CD14-positive monocyte (primary cell): ENCODE data around the gene PTP4A1. TPM values are rescaled to one million over a fixed set of nuclear protein-coding genes. Genes with fewer than 3 reads are reported as not detected.

Experiments
- DNase-seq, 3 donors: peaks; one replicate each; pipeline ENCODE4 v3.0.0-alpha.2; 2011 to 2022
- H2AFZ ChIP-seq: 2 replicates; pipeline ENCODE4 v1.6.0; 2012; ENCODE audit warnings: mild to moderate bottlenecking, low read depth, low read length, inconsistent platforms; ENCODE audit not compliant: insufficient read depth, poor library complexity, severe bottlenecking
- H3K27ac ChIP-seq, 2 donors: 1 replicate in 1 of 2; 2 replicates in 1 of 2; pipeline ENCODE4 v1.5.1; 2012 to 2013; ENCODE audit warnings: low read length in 2 of 2, control low read depth in 1 of 2, inconsistent platforms in 1 of 2, low read depth in 1 of 2, mild to moderate bottlenecking in 1 of 2
- H3K27me3 ChIP-seq, 2 donors: one replicate each; pipeline versions ENCODE4 v1.6.0 to v1.6.1; 2011 to 2013; ENCODE audit warnings: low read length in 2 of 2; ENCODE audit not compliant: control insufficient read depth in 2 of 2, insufficient read depth in 2 of 2
- H3K36me3 ChIP-seq, 2 donors: replicated peaks in 1 of 2; 1 replicate in 1 of 2; 2 replicates in 1 of 2; pipeline versions ENCODE4 v1.5.1 to v1.6.1; 2012 to 2013; ENCODE audit warnings: low read length in 2 of 2, control low read depth in 1 of 2, inconsistent platforms in 1 of 2, mild to moderate bottlenecking in 1 of 2; ENCODE audit not compliant: insufficient read depth in 2 of 2, control insufficient read depth in 1 of 2
- H3K4me1 ChIP-seq, 2 donors: 1 replicate in 1 of 2; 2 replicates in 1 of 2; pipeline versions ENCODE4 v1.5.1 to v1.6.1; 2012 to 2013; ENCODE audit warnings: low read length in 2 of 2, control low read depth in 1 of 2, inconsistent platforms in 1 of 2, mild to moderate bottlenecking in 1 of 2, moderate library complexity in 1 of 2; ENCODE audit not compliant: insufficient read depth in 2 of 2, control insufficient read depth in 1 of 2
- H3K4me2 ChIP-seq: replicated peaks from 2 replicates; pipeline ENCODE3; 2012; ENCODE audit warnings: low read length, moderate library complexity, mild to moderate bottlenecking; ENCODE audit not compliant: poor library complexity, severe bottlenecking; ENCODE audit errors: extremely low read depth
- H3K4me3 ChIP-seq, 3 experiments: fragments of 200-600 bp in 1 of 3; sonication (generic) in 1 of 3; replicated peaks in 1 of 3; 1 replicate in 2 of 3; 2 replicates in 1 of 3; pipeline ENCODE4 v1.5.1; 2011 to 2013; ENCODE audit warnings: low read length in 3 of 3, mild to moderate bottlenecking in 3 of 3, control low read depth in 2 of 3, low read depth in 2 of 3, inconsistent platforms in 1 of 3, moderate library complexity in 1 of 3
- H3K79me2 ChIP-seq: 2 replicates; pipeline ENCODE4 v1.6.0; 2012; ENCODE audit warnings: mild to moderate bottlenecking, control low read depth, inconsistent platforms, low read length, moderate library complexity; ENCODE audit not compliant: insufficient read depth
- H3K9ac ChIP-seq: 2 replicates; pipeline ENCODE4 v1.6.0; 2017; ENCODE audit warnings: low read length, mild to moderate bottlenecking; ENCODE audit not compliant: insufficient read depth, poor library complexity, severe bottlenecking
- H3K9me3 ChIP-seq, 2 donors: replicated peaks in 1 of 2; 1 replicate in 1 of 2; 2 replicates in 1 of 2; pipeline versions ENCODE4 v1.5.1 to v1.6.1; 2012 to 2013; ENCODE audit warnings: low read length in 2 of 2, control low read depth in 1 of 2; ENCODE audit not compliant: control insufficient read depth in 1 of 2, insufficient read depth in 1 of 2
- H4K20me1 ChIP-seq: 2 replicates; pipeline ENCODE4 v1.6.0; 2012; ENCODE audit warnings: mild to moderate bottlenecking, low read length, control low read depth, moderate library complexity; ENCODE audit not compliant: insufficient read depth
- H3K27ac Mint-ChIP-seq, 7 donors: one replicate each; pipeline ENCODE4 v1.8.0; 2020; ENCODE audit warnings: mild to moderate bottlenecking in 7 of 7, mixed read lengths in 7 of 7, moderate library complexity in 6 of 7, inconsistent platforms in 2 of 7
- H3K27me3 Mint-ChIP-seq, 3 donors: one replicate each; pipeline ENCODE4 v1.8.0; 2021 to 2022; ENCODE audit warnings: low read depth in 3 of 3, mild to moderate bottlenecking in 3 of 3, mixed read lengths in 3 of 3, moderate library complexity in 3 of 3, inconsistent platforms in 1 of 3
- H3K36me3 Mint-ChIP-seq, 2 donors: one replicate each; pipeline ENCODE4 v1.8.0; 2020; ENCODE audit warnings: mixed read lengths in 2 of 2, inconsistent platforms in 1 of 2, mild to moderate bottlenecking in 1 of 2
- H3K4me1 Mint-ChIP-seq: one replicate; pipeline ENCODE4 v1.8.0; 2020; ENCODE audit warnings: mild to moderate bottlenecking, mixed read lengths
- H3K4me3 Mint-ChIP-seq, 2 donors: one replicate each; pipeline ENCODE4 v1.8.0; 2020; ENCODE audit warnings: mild to moderate bottlenecking in 2 of 2, mixed read lengths in 2 of 2, moderate library complexity in 1 of 2
- H3K9me3 Mint-ChIP-seq, 7 donors: one replicate each; pipeline ENCODE4 v1.8.0; 2020 to 2022; ENCODE audit warnings: mixed read lengths in 7 of 7, mild to moderate bottlenecking in 6 of 7, moderate library complexity in 6 of 7, inconsistent platforms in 2 of 7
- CTCF ChIP-seq: fragments of 200-600 bp; IDR thresholded peaks from one replicate; pipeline ENCODE4 v1.8.0; 2022; ENCODE audit warnings: antibody characterized with exemption, mild to moderate bottlenecking
- WGBS: methylation state at CpG from one replicate; pipeline ENCODE4 v1.1.5; 2013; ENCODE audit warnings: missing lambda C conversion rate; ENCODE audit not compliant: insufficient coverage; 5-methylcytosine and 5-hydroxymethylcytosine counted together
- intact Hi-C, 2 donors: fragments of 100-400 bp; cut with micrococcal nuclease; formaldehyde crosslinking; loops; one replicate each; pipeline versions ENCODE4 v1.15.0 to v1.15.1; 2023
- polyA plus RNA-seq, 3 donors: library from polyadenylated mRNA; depleted of rRNA in 1 of 3; unstranded in 2 of 3; stranded (reverse) in 1 of 3; fragments of 300-500 nt in 2 of 3; fragments of >200 nt in 1 of 3; fragmentation: Illumina TruSeq in 2 of 3; gene quantifications; 1 replicate in 2 of 3; 2 replicates in 1 of 3; pipeline ENCODE4 v1.2.3, GENCODE V29; 2012 to 2021

Gene PTP4A1
- polyA plus RNA-seq, 3 donors: 73.4 to 106 (median 96.1) TPM

DNA sequence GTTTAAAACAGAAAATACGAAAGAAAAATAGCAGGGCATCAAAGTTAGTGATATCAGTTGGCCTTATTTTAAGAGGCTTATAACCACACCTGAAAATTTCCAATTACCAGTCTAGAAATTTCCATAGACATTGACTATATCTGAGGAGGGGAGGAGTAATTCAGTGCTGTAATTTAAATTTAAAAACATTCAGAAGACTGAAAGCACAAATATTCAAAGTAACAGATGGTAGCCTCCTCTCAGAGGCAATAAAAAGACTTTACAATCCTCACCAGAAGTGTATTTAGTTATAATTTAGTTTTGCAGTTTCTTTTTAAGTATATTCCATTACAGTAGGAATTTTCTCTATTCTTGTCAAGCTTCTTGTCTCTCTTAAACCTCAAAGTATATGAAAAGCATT is 18.4 kb upstream of the PTP4A1 start:
- Histone ChIP-seq H3K9me3 (no peaks in the 10 kb centered on the region), H3K4me2 (no peak overlapping the region), H3K79me2 (no peaks in the 10 kb centered on the region), H3K4me3 (no peak overlapping the region), H2AFZ (no peak overlapping the region), H3K27ac (no peak overlapping the region), H3K36me3 (no peaks in the 10 kb centered on the region), H3K9ac (no peak overlapping the region), H3K27me3 (no peaks in the 10 kb centered on the region), H4K20me1 (no peaks in the 10 kb centered on the region), H3K4me1 (no peaks in the 10 kb centered on the region)
- no peak overlapping the region for H3K4me3 Mint-ChIP-seq
- no peak overlapping the region for H3K27ac Mint-ChIP-seq
- DNase-seq: no peak
- no peaks in the 10 kb centered on the region for H3K36me3 Mint-ChIP-seq
- intact Hi-C loops: no loop called here
- H3K9me3 Mint-ChIP-seq: peaks cover 0 to 2% (median 0%) of the 10 kb centered on the region in 7 donors
- no CpG with 5 or more reads among the region's 1 CpG for WGBS
- H3K4me1 Mint-ChIP-seq: no peaks in the 10 kb centered on the region
- TF ChIP-seq CTCF: no peak
- peaks cover 0 to 4% (median 1%) of the 10 kb centered on the region in 3 donors for H3K27me3 Mint-ChIP-seq

DNA sequence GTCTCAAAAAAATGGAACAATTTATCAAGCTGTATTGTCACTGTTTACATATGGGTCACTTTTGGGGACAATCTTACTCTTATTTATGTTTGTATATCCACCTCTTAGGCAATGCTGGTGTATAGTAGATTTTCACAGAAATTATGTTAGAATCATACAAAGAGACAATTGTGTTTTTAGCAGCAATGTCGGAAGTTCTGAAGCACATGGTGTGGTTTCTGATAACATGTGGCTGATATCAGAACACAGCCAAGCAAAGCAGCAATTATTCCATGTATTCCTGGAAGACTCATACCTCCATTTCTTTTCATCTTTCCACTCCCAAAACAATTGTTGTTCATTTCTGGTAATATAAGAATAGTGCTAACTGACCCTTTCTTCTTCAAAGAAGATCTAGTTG is 17.5 kb upstream of the PTP4A1 start:
- H3K79me2 ChIP-seq: no peaks in the 10 kb centered on the region
- H3K27me3 ChIP-seq: no peaks in the 10 kb centered on the region
- H3K27ac ChIP-seq: no peak overlapping the region
- Mint-ChIP-seq H3K27me3 (peaks cover 0 to 4% (median 1%) of the 10 kb centered on the region in 3 donors), H3K4me3 (no peak overlapping the region), H3K27ac (no peak overlapping the region), H3K9me3 (peaks cover 0 to 2% (median 0%) of the 10 kb centered on the region in 7 donors), H3K4me1 (no peaks in the 10 kb centered on the region), H3K36me3 (no peaks in the 10 kb centered on the region)
- no peak overlapping the region for H3K9ac ChIP-seq
- no peaks in the 10 kb centered on the region for H4K20me1 ChIP-seq
- H3K4me2 ChIP-seq: no peak overlapping the region
- intact Hi-C loops: no loop called here
- H3K36me3 ChIP-seq: no peaks in the 10 kb centered on the region
- H3K4me3 ChIP-seq: no peak overlapping the region
- no peak for DNase-seq
- H3K9me3 ChIP-seq: no peaks in the 10 kb centered on the region
- H3K4me1 ChIP-seq: no peaks in the 10 kb centered on the region
- no peak overlapping the region for H2AFZ ChIP-seq
- no peak for TF ChIP-seq CTCF
- no CpG with 5 or more reads among the region's 1 CpG for WGBS
